Fibroblast of pulmonary artery (primary cell): ENCODE measurements around the gene NAV1.
A peak's percentile ranks its signal among the peaks of the same experiment; 100 is the strongest.

Experiments used
- DNase-seq: peaks from one replicate; pipeline ENCODE4 v3.0.0-alpha.2; 2010; ENCODE audit warnings: low read depth
- H3K4me3 ChIP-seq: replicated peaks from 2 replicates; pipeline ENCODE4 v1.5.1; 2011; ENCODE audit warnings: low read depth, mild to moderate bottlenecking, control low read depth, low read length, moderate library complexity
- TF ChIP-seq, protein P1 (sequence below): IDR thresholded peaks from 2 replicates; pipeline ENCODE4 v1.5.1; 2011; ENCODE audit warnings: mild to moderate bottlenecking, control low read depth, low read length, inconsistent platforms; ENCODE audit errors: missing control alignments

NAV1 gene

GRCh38 chr1:201554789-201555592, 16.1 kb downstream of the NAV1 start:
- H3K4me3 ChIP-seq, result no peak overlapping the region
- TF ChIP-seq, protein P1, sequence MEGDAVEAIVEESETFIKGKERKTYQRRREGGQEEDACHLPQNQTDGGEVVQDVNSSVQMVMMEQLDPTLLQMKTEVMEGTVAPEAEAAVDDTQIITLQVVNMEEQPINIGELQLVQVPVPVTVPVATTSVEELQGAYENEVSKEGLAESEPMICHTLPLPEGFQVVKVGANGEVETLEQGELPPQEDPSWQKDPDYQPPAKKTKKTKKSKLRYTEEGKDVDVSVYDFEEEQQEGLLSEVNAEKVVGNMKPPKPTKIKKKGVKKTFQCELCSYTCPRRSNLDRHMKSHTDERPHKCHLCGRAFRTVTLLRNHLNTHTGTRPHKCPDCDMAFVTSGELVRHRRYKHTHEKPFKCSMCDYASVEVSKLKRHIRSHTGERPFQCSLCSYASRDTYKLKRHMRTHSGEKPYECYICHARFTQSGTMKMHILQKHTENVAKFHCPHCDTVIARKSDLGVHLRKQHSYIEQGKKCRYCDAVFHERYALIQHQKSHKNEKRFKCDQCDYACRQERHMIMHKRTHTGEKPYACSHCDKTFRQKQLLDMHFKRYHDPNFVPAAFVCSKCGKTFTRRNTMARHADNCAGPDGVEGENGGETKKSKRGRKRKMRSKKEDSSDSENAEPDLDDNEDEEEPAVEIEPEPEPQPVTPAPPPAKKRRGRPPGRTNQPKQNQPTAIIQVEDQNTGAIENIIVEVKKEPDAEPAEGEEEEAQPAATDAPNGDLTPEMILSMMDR, result no peak

GRCh38 chr1:201555593-201555945, 16.6 kb downstream of the NAV1 start:
- H3K4me3 ChIP-seq, result no peak overlapping the region
- no peak for DNase-seq
- TF ChIP-seq, protein P1, result no peak

More at GRCh38 chr1:201554789-201555592, 16.1 kb downstream of the NAV1 start:
- DNase-seq, result no peak

DNA sequence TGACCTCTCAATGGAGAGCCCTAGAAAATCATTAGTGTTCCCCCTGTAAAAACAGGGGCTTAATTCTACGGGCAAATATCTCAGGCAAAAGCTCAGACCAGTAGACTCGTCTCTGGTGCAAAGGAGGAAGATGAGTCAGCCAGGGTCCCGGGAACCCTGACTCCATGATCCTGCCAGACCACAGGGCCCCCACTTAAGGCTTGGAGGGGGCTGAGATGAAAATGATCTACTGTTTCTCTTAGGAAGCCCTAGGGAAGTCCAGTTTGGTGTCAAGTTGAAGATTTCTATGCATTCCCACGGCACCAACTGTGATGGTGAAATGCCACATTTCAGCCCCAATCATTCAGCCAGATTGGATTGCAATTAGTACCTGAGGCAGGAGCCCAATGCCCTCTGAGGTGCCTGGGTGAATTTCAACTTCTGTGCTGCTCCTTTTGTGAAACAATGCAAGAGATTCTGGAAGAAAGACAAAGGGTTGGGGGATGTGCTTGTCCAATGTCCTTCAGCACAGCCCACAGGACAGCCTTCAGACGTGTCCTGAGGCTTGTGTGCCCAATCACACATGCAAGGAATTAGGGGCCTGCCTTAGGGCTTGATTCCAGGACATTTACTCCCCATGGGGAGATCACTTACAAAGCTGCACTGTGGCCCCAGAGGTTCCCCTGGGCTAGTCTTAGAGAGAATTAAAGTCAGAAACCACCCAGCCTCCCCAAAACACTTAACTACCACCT, 18.1 kb downstream of the NAV1 start:
- DNase-seq, result no peak
- H3K4me3 ChIP-seq, result no peak overlapping the region

DNA sequence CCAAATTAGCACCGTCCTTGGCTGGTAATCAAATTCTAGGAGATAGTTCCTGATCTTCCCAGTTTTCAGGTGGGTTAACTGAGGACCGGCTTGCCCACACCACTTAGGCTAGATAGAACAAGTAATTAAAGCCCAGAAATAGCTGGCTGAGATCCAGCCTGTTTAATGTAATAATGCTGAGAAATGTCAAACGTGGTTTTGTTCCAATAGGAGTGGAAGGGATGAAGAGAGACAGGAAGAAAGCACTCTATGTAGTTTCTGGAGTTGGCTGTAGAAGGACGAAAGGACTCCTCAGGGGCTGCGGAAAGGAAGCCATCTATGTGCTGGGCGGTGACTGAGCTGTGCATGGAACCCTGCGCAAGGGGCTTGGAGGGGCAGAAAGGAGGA, 18.6 kb downstream of the NAV1 start:
- no peak overlapping the region for H3K4me3 ChIP-seq
- TF ChIP-seq, protein P1, result no peak
- DNase-seq, result no peak

More for the DNA sequence above, 18.1 kb downstream of the NAV1 start:
- TF ChIP-seq, protein P1, result no peak

- H3K4me3 ChIP-seq, result no peak overlapping the region
- TF ChIP-seq, protein P1, result peak; percentile 91
- peak; percentile 86 for DNase-seq
Observed at GRCh38 chr1:201559679-201560162, 20.8 kb downstream of the NAV1 start.

DNA sequence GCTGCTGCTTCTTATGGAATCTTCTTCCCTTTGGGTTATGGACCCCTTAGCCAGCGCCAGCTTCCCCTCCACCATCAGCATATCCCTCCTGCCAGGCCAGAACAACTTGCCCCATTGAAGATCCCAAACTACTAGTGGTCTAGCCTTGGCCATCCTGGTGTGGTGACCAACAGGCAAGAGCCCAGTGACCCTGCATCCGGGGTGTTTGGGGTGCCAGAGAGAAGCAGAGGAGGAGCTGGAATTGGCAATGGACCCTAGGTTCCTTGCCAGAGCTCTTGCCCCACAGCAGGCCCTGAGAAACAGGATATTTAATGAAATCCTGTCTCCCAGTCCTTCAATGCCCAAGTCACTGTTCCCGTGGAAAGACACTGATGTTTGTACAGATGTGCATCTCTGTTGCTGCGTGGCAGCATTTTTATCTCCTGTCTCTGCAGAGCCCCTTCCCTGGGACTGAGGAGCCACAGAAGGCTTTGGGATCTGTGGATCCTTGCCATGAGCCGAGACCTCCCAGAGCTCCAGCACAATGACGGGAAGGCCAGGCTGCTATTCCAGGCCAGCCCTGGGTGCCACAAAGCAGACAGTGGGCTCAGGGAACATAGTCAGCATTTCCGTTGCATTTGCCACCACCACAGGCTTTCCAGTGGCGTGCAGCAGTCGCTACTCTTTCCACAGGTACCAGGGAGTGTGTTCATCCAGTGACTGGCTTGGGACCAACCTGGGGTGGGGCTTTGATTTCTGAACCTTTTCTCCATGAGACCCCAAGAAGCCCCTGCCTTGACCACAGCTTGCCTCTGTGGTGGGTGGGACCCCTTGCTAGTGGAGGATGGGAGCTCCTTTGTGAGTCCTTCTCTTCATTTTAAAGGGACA, 21.6 kb downstream of the NAV1 start:
- TF ChIP-seq, protein P1, result no peak
- no peak overlapping the region for H3K4me3 ChIP-seq
- no peak for DNase-seq
